ENCODE results near the gene PIP4K2C. TPM values are rescaled to one million over a fixed set of nuclear protein-coding genes. Genes with fewer than 3 reads are reported as not detected.

PIP4K2C gene
- total RNA-seq: 10 to 100 TPM; 16.0 to 23.0 TPM

DNA sequence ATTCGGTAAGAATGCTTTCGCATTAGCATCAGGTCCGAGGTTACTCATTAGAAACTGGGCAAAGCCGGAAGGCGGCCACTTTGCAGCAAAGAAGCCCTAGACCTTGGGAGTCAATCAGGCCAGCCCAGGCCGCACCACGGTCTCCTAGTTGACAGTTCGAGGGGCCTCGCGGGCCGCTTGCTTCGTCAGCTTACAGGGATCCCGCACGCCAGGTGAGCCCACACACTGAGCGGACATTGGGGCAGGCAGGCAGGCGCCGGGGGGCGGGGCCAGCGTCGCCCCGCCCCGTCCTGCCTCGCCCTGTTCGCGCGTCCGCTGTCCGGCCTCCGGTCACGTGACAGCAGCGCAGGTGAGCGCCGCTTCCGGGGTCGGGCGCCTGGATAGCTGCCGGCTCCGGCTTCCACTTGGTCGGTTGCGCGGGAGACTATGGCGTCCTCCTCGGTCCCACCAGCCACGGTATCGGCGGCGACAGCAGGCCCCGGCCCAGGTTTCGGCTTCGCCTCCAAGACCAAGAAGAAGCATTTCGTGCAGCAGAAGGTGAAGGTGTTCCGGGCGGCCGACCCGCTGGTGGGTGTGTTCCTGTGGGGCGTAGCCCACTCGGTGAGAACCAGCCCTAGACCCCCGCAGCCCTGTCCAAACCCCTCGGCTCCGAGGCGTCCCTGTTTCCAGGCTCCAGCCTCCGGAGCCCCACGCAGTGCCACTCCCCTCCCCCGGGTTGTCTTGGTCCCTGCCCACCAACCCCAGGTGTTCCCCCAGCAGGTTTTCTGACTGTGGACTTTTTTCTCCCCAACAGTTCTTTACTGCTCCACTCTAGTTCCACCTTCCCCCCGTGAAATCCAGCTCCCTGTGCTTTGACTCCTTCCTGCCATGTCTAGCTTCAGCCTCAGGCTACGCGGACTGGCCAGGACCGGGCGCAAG lies at the start of gene PIP4K2C:
Gene PIP4K2C (plus strand): TSS at position 329 of the 918 bp plus-strand sequence. CDS start 98 bp downstream, at position 427.
- Mint-ChIP-seq H3K27me3 (no peaks in the 10 kb centered on the region), H3K4me3 (peak within 1 kb of the TSS; percentile 81), H3K9me3 (no peaks in the 10 kb centered on the region), H3K27ac (peak within 1 kb of the TSS; percentile 74), H3K4me1 (peaks cover 20% of the 10 kb centered on the region), H3K36me3 (ENCODE audit: low read depth) (peaks cover 22% of the 10 kb centered on the region)
- ATAC-seq (replicated peaks): peak; percentile 100

DNA sequence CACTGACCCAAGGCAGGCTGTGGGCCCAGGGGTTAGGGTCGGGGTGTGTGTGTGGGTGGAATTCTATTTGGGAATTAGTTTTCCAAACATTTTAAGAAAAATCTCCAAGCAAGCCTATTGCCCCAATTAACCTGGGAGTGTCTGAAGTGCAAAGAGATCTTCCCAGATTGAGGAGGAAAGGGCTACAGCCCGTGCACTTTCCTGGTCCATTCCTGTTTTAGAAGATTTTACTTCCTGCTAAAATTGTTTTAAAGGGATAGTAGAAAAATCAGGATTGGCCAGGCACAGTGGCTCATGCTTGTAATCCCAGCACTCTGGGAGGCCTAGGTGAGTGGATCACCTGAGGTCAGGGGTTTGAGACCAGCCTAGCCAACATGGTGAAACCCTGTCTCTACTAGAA lies 49.3 kb upstream of the PIP4K2C start:
- H3K27me3 Mint-ChIP-seq: no peaks in the 10 kb centered on the region
- ATAC-seq (replicated peaks): no peak
- H3K9me3 Mint-ChIP-seq: no peaks in the 10 kb centered on the region
- H3K27ac Mint-ChIP-seq: no peak overlapping the region
- H3K36me3 Mint-ChIP-seq (ENCODE audit: low read depth): peaks cover 76% of the 10 kb centered on the region
- no peak overlapping the region for H3K4me3 Mint-ChIP-seq
- H3K4me1 Mint-ChIP-seq: peaks cover 24% of the 10 kb centered on the region

DNA sequence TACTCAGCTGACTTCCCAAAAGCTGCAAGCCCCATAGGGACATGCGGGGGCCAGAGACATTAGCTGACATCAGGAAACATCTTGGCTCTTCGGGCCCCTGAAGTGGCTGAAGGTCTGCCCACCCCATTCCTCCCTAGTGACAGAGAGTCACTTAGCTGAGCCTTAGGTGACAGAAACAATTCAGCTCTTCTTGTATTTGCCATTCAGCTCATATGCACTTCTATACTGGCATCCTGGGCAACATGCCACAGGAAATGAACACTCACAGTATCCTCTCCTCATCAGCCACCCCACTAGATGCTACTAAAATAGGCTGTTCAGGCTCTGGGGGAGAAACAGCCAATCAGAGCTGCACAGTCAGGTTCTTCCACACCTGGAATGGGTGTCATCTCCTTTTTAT lies 47.4 kb upstream of the PIP4K2C start:
- Mint-ChIP-seq H3K4me1 (peaks cover 24% of the 10 kb centered on the region), H3K27ac (peak overlapping the region; percentile 32), H3K36me3 (ENCODE audit: low read depth) (peaks cover 58% of the 10 kb centered on the region), H3K4me3 (no peak overlapping the region), H3K27me3 (no peaks in the 10 kb centered on the region), H3K9me3 (no peaks in the 10 kb centered on the region)
- ATAC-seq (replicated peaks): no peak

- H3K4me3 Mint-ChIP-seq: peak overlapping the region; percentile 91
- H3K27ac Mint-ChIP-seq: peak overlapping the region; percentile 97
- H3K36me3 Mint-ChIP-seq (ENCODE audit: low read depth): peaks cover 37% of the 10 kb centered on the region
- H3K27me3 Mint-ChIP-seq: peaks cover 3% of the 10 kb centered on the region
- peaks cover 29% of the 10 kb centered on the region for H3K4me1 Mint-ChIP-seq
- H3K9me3 Mint-ChIP-seq: no peaks in the 10 kb centered on the region
- peak; percentile 7 for ATAC-seq (replicated peaks)
Measured at GRCh38 chr12:57545809-57546437, 45.1 kb upstream of the PIP4K2C start.

DNA sequence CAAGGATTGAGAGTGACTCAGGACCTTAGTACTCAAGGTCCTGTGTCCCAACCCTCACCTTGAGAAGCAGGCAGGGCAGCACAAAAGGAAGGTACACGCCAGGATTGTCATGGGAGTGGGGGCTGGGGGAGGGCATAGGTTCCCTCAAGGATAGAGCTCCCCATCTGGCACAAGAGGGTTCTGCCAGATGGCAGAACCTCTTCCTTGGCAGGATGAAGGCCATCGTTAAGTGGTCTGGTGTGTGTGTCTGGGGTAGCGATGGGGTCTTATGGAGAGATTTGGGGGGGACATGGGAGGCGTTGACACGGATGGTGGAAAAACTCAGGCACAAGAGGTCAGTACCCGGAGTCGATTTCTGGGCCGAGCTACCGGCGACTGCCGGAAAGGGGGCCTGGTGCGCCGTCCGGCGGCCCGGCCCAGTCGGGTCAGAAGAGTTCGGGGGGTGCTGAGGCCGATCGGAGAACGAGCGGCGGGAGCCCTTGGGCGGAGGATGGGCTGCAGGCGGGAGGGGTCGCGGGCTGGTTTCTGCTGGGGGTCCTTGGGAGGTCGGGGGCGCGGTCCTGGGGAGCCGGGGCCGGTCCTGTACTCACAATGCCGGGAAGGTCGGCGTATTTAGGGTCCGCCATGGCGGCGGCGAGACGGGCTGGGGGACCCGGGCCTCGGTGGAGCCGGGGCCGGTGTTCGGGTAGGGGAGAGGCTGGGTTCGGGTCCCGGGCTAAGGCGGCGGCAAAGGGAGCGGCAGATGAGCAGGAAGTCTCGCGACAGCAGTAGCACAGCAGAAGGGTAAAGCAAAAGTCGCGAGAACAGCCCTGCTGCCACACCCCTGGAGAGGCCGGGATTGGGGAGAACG lies 44.3 kb upstream of the PIP4K2C start, which contains the start of gene DCTN2:
Gene DCTN2 (minus strand): TSS at position 755 of the 850 bp plus-strand sequence. CDS start 129 bp downstream, at position 626.
- no peaks in the 10 kb centered on the region for H3K9me3 Mint-ChIP-seq
- ATAC-seq (replicated peaks): peak; percentile 99
- H3K27ac Mint-ChIP-seq: peak within 1 kb of the TSS; percentile 97
- H3K36me3 Mint-ChIP-seq (ENCODE audit: low read depth): peaks cover 31% of the 10 kb centered on the region
- H3K4me1 Mint-ChIP-seq: peaks cover 26% of the 10 kb centered on the region
- peaks cover 3% of the 10 kb centered on the region for H3K27me3 Mint-ChIP-seq
- H3K4me3 Mint-ChIP-seq: peak within 1 kb of the TSS; percentile 91

DNA sequence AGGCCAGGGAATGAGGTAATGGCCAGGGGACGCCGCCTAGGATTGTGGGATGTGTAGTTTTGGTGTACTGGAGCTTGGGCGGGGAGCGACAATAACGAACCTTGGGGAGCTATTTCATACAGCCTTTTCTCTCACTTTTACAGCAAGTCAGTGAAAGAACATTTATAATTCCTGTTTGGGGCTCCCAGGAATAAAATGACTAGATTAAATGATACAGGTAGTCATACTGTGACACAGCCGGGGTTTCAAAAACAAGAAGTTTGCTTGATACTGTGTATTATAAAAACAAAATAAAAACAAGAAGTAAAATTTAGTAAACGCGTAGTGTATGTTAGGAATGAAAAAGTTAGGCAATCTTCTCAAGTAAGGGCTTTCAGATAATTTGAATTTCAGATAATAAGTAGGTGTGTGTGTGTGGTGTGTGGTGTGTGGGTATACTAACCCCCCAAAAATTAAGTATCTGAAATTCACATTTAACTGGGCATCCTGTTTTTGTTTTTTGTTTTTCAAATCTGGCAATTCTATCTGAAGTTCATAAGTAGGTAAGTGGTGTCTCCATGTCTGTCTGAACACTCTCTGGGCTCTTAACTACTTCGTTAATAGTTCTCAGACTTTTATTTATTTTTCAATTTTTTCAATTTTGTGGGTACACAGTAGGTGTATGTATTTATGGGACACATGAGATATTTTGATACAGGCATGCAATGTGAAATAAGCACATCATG lies 43.5 kb upstream of the PIP4K2C start:
- H3K4me1 Mint-ChIP-seq: peaks cover 26% of the 10 kb centered on the region
- no peaks in the 10 kb centered on the region for H3K9me3 Mint-ChIP-seq
- peak overlapping the region; percentile 97 for H3K27ac Mint-ChIP-seq
- peaks cover 26% of the 10 kb centered on the region for H3K36me3 Mint-ChIP-seq (ENCODE audit: low read depth)
- ATAC-seq (replicated peaks): no peak
- H3K4me3 Mint-ChIP-seq: peak overlapping the region; percentile 91
- peaks cover 3% of the 10 kb centered on the region for H3K27me3 Mint-ChIP-seq

- peaks cover 3% of the 10 kb centered on the region for H3K27me3 Mint-ChIP-seq
- H3K36me3 Mint-ChIP-seq (ENCODE audit: low read depth): peaks cover 21% of the 10 kb centered on the region
- H3K27ac Mint-ChIP-seq: peak overlapping the region; percentile 97
- no peaks in the 10 kb centered on the region for H3K9me3 Mint-ChIP-seq
- peaks cover 26% of the 10 kb centered on the region for H3K4me1 Mint-ChIP-seq
- ATAC-seq (replicated peaks): no peak
- H3K4me3 Mint-ChIP-seq: peak overlapping the region; percentile 91
Measured at GRCh38 chr12:57548013-57548315, 43.0 kb upstream of the PIP4K2C start.

- Mint-ChIP-seq H3K27me3 (peaks cover 3% of the 10 kb centered on the region), H3K4me3 (peak overlapping the region; percentile 72), H3K36me3 (ENCODE audit: low read depth) (peaks cover 20% of the 10 kb centered on the region), H3K9me3 (no peaks in the 10 kb centered on the region), H3K4me1 (peaks cover 26% of the 10 kb centered on the region), H3K27ac (no peak overlapping the region)
- no peak for ATAC-seq (replicated peaks)
Measured at GRCh38 chr12:57548488-57548887, 42.5 kb upstream of the PIP4K2C start.

DNA sequence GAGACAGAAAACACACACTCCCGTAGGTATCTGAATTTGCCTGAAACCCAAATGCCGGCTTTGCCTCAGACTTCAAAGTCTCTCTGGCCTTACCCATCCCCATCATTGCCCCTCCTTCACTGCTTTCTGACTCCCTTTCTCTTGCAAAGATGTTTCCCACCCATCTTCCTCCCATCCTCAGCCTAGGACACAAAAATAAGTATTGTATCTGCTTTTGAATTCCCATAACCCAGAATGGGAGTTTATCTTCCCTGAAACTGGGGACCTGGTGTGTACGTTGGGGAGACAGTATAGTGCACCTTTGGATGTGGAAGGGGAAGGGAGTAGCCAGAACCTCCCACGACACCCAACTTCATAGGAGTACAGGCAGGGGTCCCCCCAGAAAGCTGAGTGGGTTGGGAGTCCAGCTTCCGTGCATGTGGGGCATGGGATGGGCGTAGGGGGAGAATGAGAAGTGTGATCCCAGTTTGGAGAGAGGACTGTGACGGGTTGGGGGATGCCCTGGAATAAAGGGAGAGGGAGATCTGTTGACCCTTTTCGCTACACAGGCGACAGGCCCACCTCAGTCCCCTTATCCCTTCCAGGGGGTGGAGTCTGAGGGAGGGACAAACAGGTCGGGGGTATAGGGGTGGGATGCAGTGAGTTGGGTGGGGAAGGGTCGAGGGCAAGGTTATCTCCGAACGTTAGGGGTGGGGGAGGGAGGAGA lies 41.6 kb upstream of the PIP4K2C start:
- Mint-ChIP-seq H3K27ac (peak overlapping the region; percentile 49), H3K4me1 (peaks cover 26% of the 10 kb centered on the region), H3K4me3 (peak overlapping the region; percentile 72), H3K27me3 (peaks cover 3% of the 10 kb centered on the region), H3K9me3 (no peaks in the 10 kb centered on the region), H3K36me3 (ENCODE audit: low read depth) (peaks cover 20% of the 10 kb centered on the region)
- ATAC-seq (replicated peaks): peak; percentile 2

- Mint-ChIP-seq H3K27ac (peak within 1 kb of the TSS; percentile 49), H3K4me3 (peak within 1 kb of the TSS; percentile 72), H3K9me3 (no peaks in the 10 kb centered on the region), H3K27me3 (peaks cover 3% of the 10 kb centered on the region), H3K4me1 (peaks cover 23% of the 10 kb centered on the region), H3K36me3 (ENCODE audit: low read depth) (peaks cover 14% of the 10 kb centered on the region)
- ATAC-seq (replicated peaks): peak; percentile 55
Measured at GRCh38 chr12:57549909-57550640, 40.9 kb upstream of the PIP4K2C start, which contains the start of gene KIF5A. TSS of gene KIF5A (plus strand) at chr12:57550044. CDS start at chr12:57550272, 228 bp downstream.

- Mint-ChIP-seq H3K4me1 (peaks cover 15% of the 10 kb centered on the region), H3K27me3 (peaks cover 3% of the 10 kb centered on the region), H3K36me3 (ENCODE audit: low read depth) (peaks cover 6% of the 10 kb centered on the region), H3K9me3 (no peaks in the 10 kb centered on the region), H3K4me3 (peak overlapping the region; percentile 72), H3K27ac (no peak overlapping the region)
- no peak for ATAC-seq (replicated peaks)
Measured at GRCh38 chr12:57550641-57551549, 40.1 kb upstream of the PIP4K2C start.

All from activated T-helper 17 cell treated with anti-CD3 and anti-CD28 coated beads, Interleukin-2, amount 50 U/mL, for 72 hours (primary cell).